HFF-Myc (cell line): ENCODE measurements around the gene BTG1.

Experiments
- DNase-seq: peaks from one replicate; pipeline ENCODE4 v3.0.0-alpha.2; 2011; ENCODE audit warnings: low read depth; ENCODE audit errors: extremely low read depth
- H3K4me3 ChIP-seq: replicated peaks from 2 replicates; pipeline ENCODE4 v1.5.1; 2011; ENCODE audit warnings: low read depth, mild to moderate bottlenecking, control low read depth, low read length
- CTCF ChIP-seq: IDR thresholded peaks from 2 replicates; pipeline ENCODE4 v1.5.1; 2012; ENCODE audit warnings: mild to moderate bottlenecking, low read depth, low read length, control low read depth; ENCODE audit errors: missing control alignments

The BTG1 gene

GRCh38 chr12:92144631-92145480 lies 790 bp downstream of the BTG1 start:
- DNase-seq = no peak
- peak overlapping the region; percentile 84 for H3K4me3 ChIP-seq
- TF ChIP-seq CTCF = no peak

- peak; percentile 79 for TF ChIP-seq CTCF
- peak overlapping the region; percentile 84 for H3K4me3 ChIP-seq
- DNase-seq = peak; percentile 96
Observed at GRCh38 chr12:92143686-92144630, 1.7 kb downstream of the BTG1 start.

- TF ChIP-seq CTCF = no peak
- DNase-seq = no peak
- peak overlapping the region; percentile 84 for H3K4me3 ChIP-seq
Observed at GRCh38 chr12:92143258-92143657, 2.4 kb downstream of the BTG1 start.

- peak overlapping the region; percentile 84 for H3K4me3 ChIP-seq
- TF ChIP-seq CTCF = no peak
- no peak for DNase-seq
Observed at GRCh38 chr12:92142251-92142926, 3.3 kb downstream of the BTG1 start.

- TF ChIP-seq CTCF = no peak
- no peak for DNase-seq
- peak overlapping the region; percentile 84 for H3K4me3 ChIP-seq
Observed at GRCh38 chr12:92141591-92142121, 4.0 kb downstream of the BTG1 start.

- TF ChIP-seq CTCF = no peak
- H3K4me3 ChIP-seq = peak overlapping the region; percentile 84
Observed at GRCh38 chr12:92140896-92141536, 4.6 kb downstream of the BTG1 start.

More at GRCh38 chr12:92140896-92141536, 4.6 kb downstream of the BTG1 start:
- DNase-seq = no peak
